PFSK-1 (cell line): ENCODE results near the gene GP5.

ENCODE experiments used
- FOXP2 ChIP-seq: optimal IDR thresholded peaks from 2 replicates; pipeline ENCODE3; 2011; ENCODE audit warnings: borderline replicate concordance, control low read depth, inconsistent platforms; ENCODE audit not compliant: insufficient read depth; ENCODE audit errors: extremely low read length, extremely low read depth
- POLR2AphosphoS5 ChIP-seq: IDR thresholded peaks from 2 replicates; pipeline ENCODE4 v1.6.1; 2012; ENCODE audit warnings: low read depth, mild to moderate bottlenecking, control low read depth, low read length, moderate library complexity
- SIN3A ChIP-seq: IDR thresholded peaks from 2 replicates; pipeline ENCODE4 v1.6.1; 2012; ENCODE audit warnings: mild to moderate bottlenecking, low read length, moderate library complexity, borderline replicate concordance; ENCODE audit not compliant: insufficient read depth
- TAF1 ChIP-seq: IDR thresholded peaks from 2 replicates; pipeline ENCODE4 v1.6.1; 2012; ENCODE audit warnings: low read length, control low read depth, borderline replicate concordance; ENCODE audit not compliant: insufficient read depth
- TF ChIP-seq, protein P1 (sequence below), 2 experiments: IDR thresholded peaks; 2 replicates each; pipeline versions ENCODE4 v1.6.1 to v1.8.0; 2011 to 2012; ENCODE audit warnings: low read depth in 2 of 2, low read length in 2 of 2, control low read depth in 1 of 2, inconsistent platforms in 1 of 2, mild to moderate bottlenecking in 1 of 2, moderate library complexity in 1 of 2; ENCODE audit not compliant: insufficient read depth in 1 of 2

Gene GP5

DNA sequence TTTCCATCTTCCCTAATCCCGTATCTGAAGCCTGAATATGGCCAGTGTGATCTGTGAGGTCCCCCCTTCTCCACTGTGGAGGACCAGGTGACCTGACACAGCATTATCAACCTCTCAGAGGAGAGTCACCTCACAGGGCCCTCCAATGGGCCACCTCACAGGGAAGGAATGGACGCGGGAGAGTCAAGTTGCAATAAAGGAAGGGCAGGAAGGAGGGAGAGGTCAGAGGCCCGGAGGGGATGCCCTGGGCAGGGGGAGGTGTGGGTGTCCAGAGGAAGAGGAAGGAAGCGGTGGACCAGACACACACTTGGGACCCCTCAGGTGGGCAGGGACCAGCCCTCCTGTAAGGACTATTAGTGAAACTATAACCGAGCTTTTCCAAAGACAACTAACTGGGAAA, 14.9 kb downstream of the GP5 start:
- TF ChIP-seq SIN3A: no peak

DNA sequence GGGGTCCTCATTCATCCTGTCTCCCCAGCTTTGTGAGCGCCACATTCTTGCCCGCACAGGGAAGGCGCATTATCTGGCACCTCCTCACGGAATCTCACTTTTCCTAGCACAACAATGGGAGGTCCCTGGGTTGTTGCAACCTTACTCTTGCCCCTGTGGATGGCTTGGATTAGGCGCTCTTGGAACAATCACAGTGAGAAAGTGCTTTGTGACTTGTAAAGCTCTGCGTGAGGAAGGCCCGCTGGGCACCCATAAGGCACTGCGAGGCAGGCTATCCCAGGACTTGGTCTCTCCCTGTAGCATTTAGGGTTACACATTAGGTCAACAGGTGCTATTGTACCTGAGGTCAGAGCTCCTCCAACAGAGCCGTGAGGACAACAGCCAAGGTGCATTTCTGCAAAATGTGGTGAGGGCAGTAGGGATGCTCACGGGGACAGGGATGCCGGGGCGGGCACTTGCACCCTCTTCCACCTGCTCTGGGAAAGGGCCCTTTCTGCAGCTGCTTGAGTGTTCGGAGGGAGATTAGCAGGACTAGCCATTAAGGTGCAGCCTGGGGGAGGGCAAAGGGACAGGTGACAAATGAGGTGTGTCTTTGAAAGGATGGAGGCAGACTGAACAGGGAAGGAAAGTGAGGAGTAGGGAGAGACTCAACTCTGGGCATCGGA, 15.7 kb downstream of the GP5 start:
- TF ChIP-seq SIN3A: no peak
- TF ChIP-seq, protein P1, sequence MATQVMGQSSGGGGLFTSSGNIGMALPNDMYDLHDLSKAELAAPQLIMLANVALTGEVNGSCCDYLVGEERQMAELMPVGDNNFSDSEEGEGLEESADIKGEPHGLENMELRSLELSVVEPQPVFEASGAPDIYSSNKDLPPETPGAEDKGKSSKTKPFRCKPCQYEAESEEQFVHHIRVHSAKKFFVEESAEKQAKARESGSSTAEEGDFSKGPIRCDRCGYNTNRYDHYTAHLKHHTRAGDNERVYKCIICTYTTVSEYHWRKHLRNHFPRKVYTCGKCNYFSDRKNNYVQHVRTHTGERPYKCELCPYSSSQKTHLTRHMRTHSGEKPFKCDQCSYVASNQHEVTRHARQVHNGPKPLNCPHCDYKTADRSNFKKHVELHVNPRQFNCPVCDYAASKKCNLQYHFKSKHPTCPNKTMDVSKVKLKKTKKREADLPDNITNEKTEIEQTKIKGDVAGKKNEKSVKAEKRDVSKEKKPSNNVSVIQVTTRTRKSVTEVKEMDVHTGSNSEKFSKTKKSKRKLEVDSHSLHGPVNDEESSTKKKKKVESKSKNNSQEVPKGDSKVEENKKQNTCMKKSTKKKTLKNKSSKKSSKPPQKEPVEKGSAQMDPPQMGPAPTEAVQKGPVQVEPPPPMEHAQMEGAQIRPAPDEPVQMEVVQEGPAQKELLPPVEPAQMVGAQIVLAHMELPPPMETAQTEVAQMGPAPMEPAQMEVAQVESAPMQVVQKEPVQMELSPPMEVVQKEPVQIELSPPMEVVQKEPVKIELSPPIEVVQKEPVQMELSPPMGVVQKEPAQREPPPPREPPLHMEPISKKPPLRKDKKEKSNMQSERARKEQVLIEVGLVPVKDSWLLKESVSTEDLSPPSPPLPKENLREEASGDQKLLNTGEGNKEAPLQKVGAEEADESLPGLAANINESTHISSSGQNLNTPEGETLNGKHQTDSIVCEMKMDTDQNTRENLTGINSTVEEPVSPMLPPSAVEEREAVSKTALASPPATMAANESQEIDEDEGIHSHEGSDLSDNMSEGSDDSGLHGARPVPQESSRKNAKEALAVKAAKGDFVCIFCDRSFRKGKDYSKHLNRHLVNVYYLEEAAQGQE (IDR thresholded peaks at IDR 0.05; ENCODE audit: insufficient read depth in 1 of 2, low read depth in 2 of 2, low read length in 2 of 2): no peak
- TF ChIP-seq POLR2AphosphoS5: no peak
- TF ChIP-seq FOXP2: no peak
- TF ChIP-seq TAF1: no peak

DNA sequence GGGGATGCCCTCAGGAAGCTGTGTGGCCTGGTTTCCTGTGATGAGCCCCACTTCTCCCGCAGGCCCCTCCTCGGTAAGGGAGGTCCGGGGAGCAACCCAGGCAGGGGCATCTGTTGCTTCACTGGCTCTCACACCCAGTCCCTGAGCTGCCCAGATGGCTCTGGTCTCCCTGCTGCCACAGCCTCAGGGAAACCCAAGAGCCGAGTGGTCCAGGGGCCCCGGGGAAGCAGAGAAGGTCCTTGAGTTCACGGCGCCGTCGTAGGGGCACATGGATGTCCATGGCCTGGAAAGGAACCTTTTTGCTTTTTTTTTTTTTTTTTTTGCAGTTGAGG, 16.2 kb downstream of the GP5 start:
- TF ChIP-seq FOXP2 (no peak), POLR2AphosphoS5 (no peak), TAF1 (no peak), SIN3A (no peak)
- TF ChIP-seq, protein P1 (IDR thresholded peaks at IDR 0.05; ENCODE audit: insufficient read depth in 1 of 2, low read depth in 2 of 2, low read length in 2 of 2): no peak

DNA sequence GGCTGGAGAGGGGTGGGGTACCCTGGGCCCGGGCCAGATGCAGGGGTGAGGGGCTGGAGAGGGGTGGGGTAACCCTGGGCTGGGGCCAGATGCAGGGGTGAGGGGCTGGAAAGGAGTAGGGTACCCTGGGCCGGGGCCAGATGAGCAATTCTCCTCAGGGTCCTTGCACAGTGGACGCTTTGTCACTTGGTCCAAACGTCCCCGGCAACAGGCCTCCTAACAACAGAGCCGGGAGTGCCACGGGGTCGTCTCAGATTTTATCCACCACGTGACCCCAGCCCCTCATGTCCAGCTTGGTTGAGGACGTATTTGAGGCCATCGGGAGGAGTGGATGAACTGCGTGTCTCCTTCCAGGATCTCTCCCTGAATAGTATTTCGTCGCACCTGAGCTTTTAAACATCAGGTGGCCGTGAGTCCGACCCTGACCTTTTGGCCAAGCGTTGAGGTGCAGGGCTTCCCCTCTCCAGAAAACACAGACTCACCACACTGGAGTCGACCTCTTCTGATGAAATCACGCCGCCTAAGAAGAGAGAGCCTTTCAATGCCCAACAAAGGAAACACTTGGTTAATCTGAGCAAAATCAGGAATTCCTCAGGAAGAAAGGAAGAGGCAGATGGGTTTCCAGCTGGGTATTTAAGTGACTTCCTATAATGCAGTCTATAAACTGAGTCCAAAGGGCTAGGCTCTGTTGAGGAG, 16.7 kb downstream of the GP5 start:
- no peak for TF ChIP-seq POLR2AphosphoS5
- no peak for TF ChIP-seq FOXP2
- TF ChIP-seq, protein P1 (IDR thresholded peaks at IDR 0.05; ENCODE audit: insufficient read depth in 1 of 2, low read depth in 2 of 2, low read length in 2 of 2): no peak
- no peak for TF ChIP-seq SIN3A
- TF ChIP-seq TAF1: no peak

DNA sequence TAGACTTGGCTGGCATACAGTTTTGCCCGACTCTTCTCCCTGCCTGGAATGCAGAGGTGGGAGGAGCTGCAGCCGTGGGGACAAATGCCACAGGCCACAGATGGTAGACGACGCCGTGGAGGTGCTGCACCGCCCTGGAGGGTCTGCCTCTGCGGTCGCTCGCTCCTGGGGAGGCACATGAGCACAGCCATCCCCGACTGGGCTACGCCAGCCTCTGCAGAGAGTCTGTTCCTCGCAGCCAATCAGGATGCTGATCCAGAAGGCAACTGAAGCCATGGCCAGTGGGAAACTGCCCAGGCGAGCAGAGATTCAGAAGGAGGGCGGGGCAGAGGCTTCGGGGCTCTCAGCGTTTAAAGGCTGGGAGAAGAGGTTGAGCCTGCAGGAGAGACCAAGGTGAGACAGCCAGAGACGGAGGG, 17.6 kb downstream of the GP5 start:
- TF ChIP-seq, protein P1 (IDR thresholded peaks at IDR 0.05; ENCODE audit: insufficient read depth in 1 of 2, low read depth in 2 of 2, low read length in 2 of 2): no peak
- TF ChIP-seq POLR2AphosphoS5 (no peak), FOXP2 (no peak), SIN3A (no peak), TAF1 (no peak)
